Spleen (tissue), 11 donors: ENCODE results near the gene IZUMO4. TPM values are rescaled to one million over a fixed set of nuclear protein-coding genes. Genes with fewer than 3 reads are reported as not detected.

Experiments
- DNase-seq: peaks from one replicate; pipeline ENCODE4 v3.0.0-alpha.2; 2020
- H3K27ac ChIP-seq, 8 donors: fragments of 200-600 bp; sonication (generic) in 7 of 8; 1 replicate in 4 of 8; 2 replicates in 4 of 8; pipeline versions ENCODE4 v1.5.0 to v1.8.0; 2016 to 2021; ENCODE audit warnings: inconsistent platforms in 4 of 8, mild to moderate bottlenecking in 4 of 8, moderate library complexity in 1 of 8
- H3K27me3 ChIP-seq, 7 donors: fragments of 200-600 bp; sonication (generic) in 6 of 7; replicated peaks in 1 of 7; 1 replicate in 4 of 7; 2 replicates in 3 of 7; pipeline versions ENCODE4 v1.5.0 to v1.8.0; 2016 to 2021; ENCODE audit warnings: inconsistent platforms in 3 of 7, mild to moderate bottlenecking in 1 of 7
- H3K36me3 ChIP-seq, 6 donors: fragments of 200-600 bp; sonication (generic) in 5 of 6; 1 replicate in 4 of 6; 2 replicates in 2 of 6; pipeline versions ENCODE4 v1.5.0 to v1.8.0; 2016 to 2021; ENCODE audit warnings: inconsistent platforms in 2 of 6
- H3K4me1 ChIP-seq, 6 donors: fragments of 200-600 bp; sonication (generic) in 5 of 6; 1 replicate in 3 of 6; 2 replicates in 3 of 6; pipeline versions ENCODE4 v1.5.0 to v1.8.0; 2016 to 2021; ENCODE audit warnings: inconsistent platforms in 3 of 6
- H3K4me3 ChIP-seq, 8 donors: fragments of 200-600 bp; sonication (generic) in 7 of 8; 1 replicate in 4 of 8; 2 replicates in 4 of 8; pipeline versions ENCODE4 v1.5.0 to v1.8.0; 2016 to 2021; ENCODE audit warnings: inconsistent platforms in 4 of 8, mild to moderate bottlenecking in 4 of 8, moderate library complexity in 2 of 8
- H3K9me3 ChIP-seq, 8 donors: fragments of 200-600 bp; sonication (generic) in 7 of 8; 1 replicate in 4 of 8; 2 replicates in 4 of 8; pipeline versions ENCODE4 v1.5.0 to v1.8.0; 2016 to 2021; ENCODE audit warnings: inconsistent platforms in 4 of 8
- CTCF ChIP-seq, 11 experiments: fragments of 200-600 bp in 7 of 11; fragments of 450-650 bp in 4 of 11; sonication (generic) in 4 of 11; IDR thresholded peaks in 8 of 11; conservative IDR thresholded peaks in 3 of 11; 1 replicate in 7 of 11; 2 replicates in 4 of 11; pipeline versions ENCODE4 v1.4.0 to v1.8.0; 2016 to 2021; ENCODE audit warnings: antibody characterized with exemption in 11 of 11, inconsistent platforms in 4 of 11, mild to moderate bottlenecking in 1 of 11
- POLR2A ChIP-seq, 3 donors: fragments of 450-650 bp; IDR thresholded peaks; one replicate each; pipeline ENCODE4 v1.5.1; 2017; ENCODE audit warnings: antibody characterized with exemption in 3 of 3, mild to moderate bottlenecking in 1 of 3
- POLR2AphosphoS5 ChIP-seq, 3 donors: sonication (generic); formaldehyde crosslinking; IDR thresholded peaks; one replicate each; pipeline ENCODE4 v1.5.1; 2017; ENCODE audit warnings: antibody characterized with exemption in 3 of 3
- WGBS, 5 donors: extraction: QIAGEN DNeasy Blood & Tissue Kit in 3 of 5; methylation state at CpG; one replicate each; pipeline versions ENCODE4 v1.1.5 to v1.1.7; 2013 to 2018; 5-methylcytosine and 5-hydroxymethylcytosine counted together
- intact Hi-C: fragments of 100-400 bp; cut with DNase I; formaldehyde crosslinking; loops from one replicate; pipeline ENCODE4 v1.15.0; 2023; ENCODE audit warnings: low total_unique reads
- polyA plus RNA-seq, 3 donors: library from polyadenylated mRNA; stranded (reverse); fragments of 200-250 nt; gene quantifications; one replicate each; pipeline ENCODE4 v1.2.1, GENCODE V29; 2013
- total RNA-seq, 7 donors: library from RNA; depleted of rRNA in 3 of 7; stranded (reverse); fragments of >200 nt in 3 of 7; fragmentation: NEBNext Ultra II Directional in 4 of 7; extraction: Animal tissue kit (Norgen Biotek cat#: 25700) in 4 of 7; gene quantifications; one replicate each; pipeline versions ENCODE4 v1.1.0 to v1.2.1, GENCODE V29; 2016 to 2021
- donor health status: healthy with polysubstance abuse.
- donor health status: DM: no; HTN: no; CAD: no; lungs with moderate emphysema.
- donor health status: DM: no; HTN: no; CAD: no.
- donor health status: Bipolar disorder and iron deficiency.
- donor health status: healthy.
- donor health status: DM: no; HTN: no; CAD: no.
- donor health status: DM: yes; HTN: yes; CAD: no.

Gene IZUMO4
- total and polyA plus RNA-seq, 10 donors, result 1.9 to 25.9 (median 5.7) TPM

GRCh38 chr19:2110822-2111221 is 14.1 kb downstream of the IZUMO4 start:
- no peak for DNase-seq
- TF ChIP-seq POLR2A (IDR thresholded peaks at IDR 0.05), result no peak
- peak in 1 of 3 donors; percentile 17 for TF ChIP-seq POLR2AphosphoS5 (IDR thresholded peaks at IDR 0.05)
- peak in 2 of 11 experiments; percentile 12 to 30 for TF ChIP-seq CTCF (IDR thresholded peaks at IDR 0.05 in 8 of 11, conservative IDR thresholded peaks at IDR 0.05 in 3 of 11)
- 90 to 96% (median 93%) methylated on average over 11 to 13 of the region's 13 CpGs; no CpG with 5 or more reads in 1 of the 5 donors for WGBS, 5 donors
- H3K4me3 ChIP-seq, result no peak overlapping the region
- peaks cover 0 to 2% (median 0%) of the 10 kb centered on the region in 8 donors for H3K9me3 ChIP-seq
- no peaks in the 10 kb centered on the region for H3K27me3 ChIP-seq
- H3K4me1 ChIP-seq, result peaks cover 0 to 11% (median 2%) of the 10 kb centered on the region in 6 donors
- intact Hi-C loops, result no loop called here
- H3K36me3 ChIP-seq, result peaks cover 2 to 100% (median 97%) of the 10 kb centered on the region in 6 donors
- H3K27ac ChIP-seq, result peak overlapping the region in 1 of 8 donors; percentile 14

GRCh38 chr19:2111425-2111824 is 14.7 kb downstream of the IZUMO4 start:
- TF ChIP-seq CTCF (IDR thresholded peaks at IDR 0.05 in 8 of 11, conservative IDR thresholded peaks at IDR 0.05 in 3 of 11), result no peak
- peak in 1 of 3 donors; percentile 44 for TF ChIP-seq POLR2AphosphoS5 (IDR thresholded peaks at IDR 0.05)
- DNase-seq, result no peak
- Histone ChIP-seq H3K4me1 (peaks cover 0 to 11% (median 2%) of the 10 kb centered on the region in 6 donors), H3K9me3 (no peaks in the 10 kb centered on the region), H3K36me3 (peaks cover 5 to 100% (median 97%) of the 10 kb centered on the region in 6 donors), H3K27ac (no peak overlapping the region), H3K27me3 (no peaks in the 10 kb centered on the region), H3K4me3 (no peak overlapping the region)
- intact Hi-C loops, result no loop called here
- WGBS, 5 donors, result 92 to 100% (median 95%) methylated on average over 16 to 22 of the region's 22 CpGs

- H3K9me3 ChIP-seq, result no peaks in the 10 kb centered on the region
- H3K27ac ChIP-seq, result peak overlapping the region in 1 of 8 donors; percentile 39
Observed at GRCh38 chr19:2111886-2112285, 15.2 kb downstream of the IZUMO4 start.

More at GRCh38 chr19:2111886-2112285, 15.2 kb downstream of the IZUMO4 start:
- WGBS, 5 donors, result 91 to 96% (median 92%) methylated on average over 13 to 20 of the region's 20 CpGs
- no peak for TF ChIP-seq CTCF (IDR thresholded peaks at IDR 0.05 in 8 of 11, conservative IDR thresholded peaks at IDR 0.05 in 3 of 11)
- no peak for TF ChIP-seq POLR2AphosphoS5 (IDR thresholded peaks at IDR 0.05)
- no peak for TF ChIP-seq POLR2A (IDR thresholded peaks at IDR 0.05)
- no peak for DNase-seq
- intact Hi-C loops, result no loop called here
- Histone ChIP-seq H3K4me1 (peaks cover 0 to 11% (median 2%) of the 10 kb centered on the region in 6 donors), H3K36me3 (peaks cover 5 to 100% (median 97%) of the 10 kb centered on the region in 6 donors), H3K27me3 (no peaks in the 10 kb centered on the region), H3K4me3 (no peak overlapping the region)
